HAP-1 (cell line): ENCODE data around the gene PIK3C2A.
A peak's percentile ranks its signal among the peaks of the same experiment; 100 is the strongest.
"Not testable (repeated sequence)": the region's sequence is repeated elsewhere in the genome, so short reads cannot be mapped to it uniquely, and the experiment has no call there.

Experiments used
- DNase-seq, 2 experiments: peaks; one replicate each; pipeline ENCODE4 v3.0.0-alpha.2; 2016 to 2020; ENCODE audit warnings: low spot score in 2 of 2
- H3K27me3 ChIP-seq: fragments of 250-450 bp; sonication (Bioruptor Pico); 2 replicates; pipeline ENCODE4 v1.5.1; 2020; ENCODE audit warnings: low read depth, mild to moderate bottlenecking, moderate library complexity
- H3K36me3 ChIP-seq: fragments of 250-450 bp; sonication (Bioruptor Pico); replicated peaks from 2 replicates; pipeline ENCODE4 v1.5.1; 2020; ENCODE audit warnings: mild to moderate bottlenecking
- H3K4me1 ChIP-seq: fragments of 250-450 bp; sonication (Bioruptor Pico); 2 replicates; pipeline ENCODE4 v1.5.1; 2020; ENCODE audit warnings: mild to moderate bottlenecking
- H3K4me3 ChIP-seq: fragments of 250-450 bp; sonication (Bioruptor Pico); 2 replicates; pipeline ENCODE4 v1.5.1; 2020; ENCODE audit warnings: mild to moderate bottlenecking, moderate library complexity
- H3K9me3 ChIP-seq: fragments of 250-450 bp; sonication (Bioruptor Pico); 2 replicates; pipeline ENCODE4 v1.5.1; 2020; ENCODE audit warnings: mild to moderate bottlenecking, moderate library complexity
- in situ Hi-C: fragments of 300-500 bp; cut with MboI; formaldehyde crosslinking; loops from 3 replicates; pipeline ENCODE4 v1.14.3; 2020; ENCODE audit warnings: low sequenced_read_pairs, inconsistent platforms, mixed read lengths

PIK3C2A gene

GRCh38 chr11:17207317-17208256, at the start of gene PIK3C2A:
TSS of gene PIK3C2A (minus strand) at chr11:17207986. CDS start at chr11:17169741, 38,245 bp downstream.
- Histone ChIP-seq H3K4me3 (peak within 1 kb of the TSS; percentile 71), H3K9me3 (no peaks in the 10 kb centered on the region), H3K27me3 (no peaks in the 10 kb centered on the region), H3K4me1 (peaks cover 13% of the 10 kb centered on the region), H3K36me3 (no peaks in the 10 kb centered on the region)
- in situ Hi-C loops, result no loop called here
- peak; percentile 95 to 97 for DNase-seq

- Histone ChIP-seq H3K9me3 (no peaks in the 10 kb centered on the region), H3K36me3 (no peaks in the 10 kb centered on the region), H3K4me1 (no peaks in the 10 kb centered on the region), H3K27me3 (no peaks in the 10 kb centered on the region), H3K4me3 (no peak overlapping the region)
- in situ Hi-C loops, result no loop called here
- DNase-seq, result no peak
Observed at GRCh38 chr11:17257196-17257595, 49.4 kb upstream of the PIK3C2A start.

GRCh38 chr11:17256512-17256911, 48.7 kb upstream of the PIK3C2A start:
- no peaks in the 10 kb centered on the region for H3K36me3 ChIP-seq
- no peaks in the 10 kb centered on the region for H3K9me3 ChIP-seq
- H3K27me3 ChIP-seq, result no peaks in the 10 kb centered on the region
- DNase-seq, result no peak
- no peaks in the 10 kb centered on the region for H3K4me1 ChIP-seq
- in situ Hi-C loops, result no loop called here
- no peak overlapping the region for H3K4me3 ChIP-seq

GRCh38 chr11:17252704-17253103, 44.9 kb upstream of the PIK3C2A start:
- H3K4me1 ChIP-seq, result no peaks in the 10 kb centered on the region
- H3K27me3 ChIP-seq, result no peaks in the 10 kb centered on the region
- no peaks in the 10 kb centered on the region for H3K9me3 ChIP-seq
- no peak for DNase-seq
- H3K4me3 ChIP-seq, result no peak overlapping the region
- H3K36me3 ChIP-seq, result no peaks in the 10 kb centered on the region
- in situ Hi-C loops, result no loop called here

- no peak for DNase-seq
- no peaks in the 10 kb centered on the region for H3K9me3 ChIP-seq
- in situ Hi-C loops, result no loop called here
Observed at GRCh38 chr11:17250561-17251350, 43.0 kb upstream of the PIK3C2A start.

GRCh38 chr11:17244046-17244445, 36.3 kb upstream of the PIK3C2A start:
- in situ Hi-C loops, result no loop called here
- Histone ChIP-seq H3K4me3 (no peak overlapping the region), H3K9me3 (no peaks in the 10 kb centered on the region), H3K4me1 (no peaks in the 10 kb centered on the region), H3K36me3 (no peaks in the 10 kb centered on the region), H3K27me3 (no peaks in the 10 kb centered on the region)
- DNase-seq, result no peak

More at GRCh38 chr11:17250561-17251350, 43.0 kb upstream of the PIK3C2A start:
- Histone ChIP-seq H3K27me3 (no peaks in the 10 kb centered on the region), H3K4me1 (no peaks in the 10 kb centered on the region), H3K4me3 (no peak overlapping the region), H3K36me3 (no peaks in the 10 kb centered on the region)

GRCh38 chr11:17242954-17243353, 35.2 kb upstream of the PIK3C2A start:
- H3K4me3 ChIP-seq, H3K9me3 ChIP-seq, H3K4me1 ChIP-seq, DNase-seq, in situ Hi-C loops, H3K27me3 ChIP-seq, H3K36me3 ChIP-seq: not testable (repeated sequence)

- DNase-seq, result no peak
- Histone ChIP-seq H3K9me3 (no peaks in the 10 kb centered on the region), H3K27me3 (no peaks in the 10 kb centered on the region), H3K4me1 (no peaks in the 10 kb centered on the region), H3K36me3 (no peaks in the 10 kb centered on the region), H3K4me3 (no peak overlapping the region)
- in situ Hi-C loops, result no loop called here
Observed at GRCh38 chr11:17240780-17241179, 33.0 kb upstream of the PIK3C2A start.

GRCh38 chr11:17239927-17240326, 32.1 kb upstream of the PIK3C2A start:
- H3K27me3 ChIP-seq, H3K36me3 ChIP-seq, DNase-seq, H3K4me1 ChIP-seq, in situ Hi-C loops, H3K9me3 ChIP-seq, H3K4me3 ChIP-seq: not testable (repeated sequence)

- Histone ChIP-seq H3K9me3 (no peaks in the 10 kb centered on the region), H3K27me3 (no peaks in the 10 kb centered on the region), H3K36me3 (no peaks in the 10 kb centered on the region), H3K4me3 (no peak overlapping the region), H3K4me1 (no peaks in the 10 kb centered on the region)
- in situ Hi-C loops, result no loop called here
- DNase-seq, result no peak
Observed at GRCh38 chr11:17238377-17238776, 30.6 kb upstream of the PIK3C2A start.

- DNase-seq, result no peak
- H3K9me3 ChIP-seq, result no peaks in the 10 kb centered on the region
- no peaks in the 10 kb centered on the region for H3K27me3 ChIP-seq
- no peak overlapping the region for H3K4me3 ChIP-seq
- no peaks in the 10 kb centered on the region for H3K36me3 ChIP-seq
- in situ Hi-C loops, result no loop called here
- no peaks in the 10 kb centered on the region; the same call in 1 of the 2 replicates for H3K4me1 ChIP-seq
Observed at GRCh38 chr11:17233101-17233500, 25.3 kb upstream of the PIK3C2A start.

GRCh38 chr11:17230867-17231851, 23.4 kb upstream of the PIK3C2A start:
- Histone ChIP-seq H3K4me3 (no peak overlapping the region), H3K9me3 (no peaks in the 10 kb centered on the region), H3K4me1 (no peaks in the 10 kb centered on the region; the same call in 1 of the 2 replicates), H3K27me3 (no peaks in the 10 kb centered on the region), H3K36me3 (no peaks in the 10 kb centered on the region)
- no peak for DNase-seq
- in situ Hi-C loops, result no loop called here
